HepG2 (cell line): ENCODE results near the gene CSNK2B. TPM values are rescaled to one million over a fixed set of nuclear protein-coding genes. Genes with fewer than 3 reads are reported as not detected.

Source experiments
- ATAD3A ChIP-seq: sonication (generic); formaldehyde crosslinking; IDR thresholded peaks from 2 replicates; pipeline ENCODE4 v1.4.0; 2020; ENCODE audit warnings: missing genetic modification reagents
- BCL3 ChIP-seq: sonication (generic); formaldehyde crosslinking; IDR thresholded peaks from 2 replicates; pipeline ENCODE4 v1.5.1; 2020; ENCODE audit warnings: mild to moderate bottlenecking, missing genetic modification reagents, moderate library complexity
- HIVEP1 ChIP-seq: sonication (generic); formaldehyde crosslinking; IDR thresholded peaks from 2 replicates; pipeline ENCODE4 v1.4.0; 2020; ENCODE audit warnings: mild to moderate bottlenecking, missing genetic modification reagents
- IKZF4 ChIP-seq: sonication (generic); formaldehyde crosslinking; IDR thresholded peaks from 2 replicates; pipeline ENCODE4 v1.5.1; 2020; ENCODE audit warnings: borderline replicate concordance, mild to moderate bottlenecking, low read depth, missing genetic modification reagents; ENCODE audit errors: not compliant biosample characterization
- IKZF5 ChIP-seq: IDR thresholded peaks from 2 replicates; pipeline ENCODE4 v1.6.1; 2018; ENCODE audit warnings: missing genetic modification reagents, mild to moderate bottlenecking, missing compliant biosample characterization
- MLX ChIP-seq: IDR thresholded peaks from 2 replicates; pipeline ENCODE4 v1.6.1; 2016
- MYNN ChIP-seq: sonication (generic); formaldehyde crosslinking; IDR thresholded peaks from 2 replicates; pipeline ENCODE4 v1.4.0; 2020; ENCODE audit warnings: mild to moderate bottlenecking, low read depth, missing genetic modification reagents
- MYPOP ChIP-seq: sonication (generic); formaldehyde crosslinking; IDR thresholded peaks from 2 replicates; pipeline ENCODE4 v1.8.1; 2023; ENCODE audit warnings: mild to moderate bottlenecking, moderate library complexity, missing genetic modification reagents
- NR3C1 ChIP-seq: sonication (generic); formaldehyde crosslinking; IDR thresholded peaks from 2 replicates; pipeline ENCODE4 v1.4.0; 2020; ENCODE audit warnings: missing genetic modification reagents
- RBFOX2 ChIP-seq: fragments of 200-400 bp; formaldehyde crosslinking; IDR thresholded peaks from 2 replicates; pipeline ENCODE4 v1.6.1; 2017; ENCODE audit warnings: low read depth, mild to moderate bottlenecking, low read length
- TRIM22 ChIP-seq: fragments of 450-650 bp; IDR thresholded peaks from 2 replicates; pipeline ENCODE4 v1.6.1; 2017
- XRCC5 ChIP-seq: fragments of 200-400 bp; formaldehyde crosslinking; optimal IDR thresholded peaks from 2 replicates; pipeline ENCODE3; 2017; ENCODE audit warnings: mild to moderate bottlenecking, low read length
- ZBTB4 ChIP-seq: sonication (generic); formaldehyde crosslinking; IDR thresholded peaks from 2 replicates; pipeline ENCODE4 v1.4.0; 2020; ENCODE audit warnings: missing genetic modification reagents, mild to moderate bottlenecking, borderline replicate concordance
- ZFP1 ChIP-seq: IDR thresholded peaks from 2 replicates; pipeline ENCODE4 v1.6.1; 2016
- ZNF350 ChIP-seq: sonication (generic); formaldehyde crosslinking; IDR thresholded peaks from 2 replicates; pipeline ENCODE4 v1.4.0; 2020; ENCODE audit warnings: mild to moderate bottlenecking, low read depth, missing genetic modification reagents, borderline replicate concordance
- ZNF501 ChIP-seq: sonication (generic); formaldehyde crosslinking; IDR thresholded peaks from 2 replicates; pipeline ENCODE4 v1.5.1; 2020; ENCODE audit warnings: mild to moderate bottlenecking, moderate library complexity, missing genetic modification reagents
- ZNF547 ChIP-seq: sonication (generic); formaldehyde crosslinking; IDR thresholded peaks from 2 replicates; pipeline ENCODE4 v1.5.1; 2020; ENCODE audit warnings: mild to moderate bottlenecking, missing genetic modification reagents
- ZNF766 ChIP-seq: sonication (generic); formaldehyde crosslinking; IDR thresholded peaks from 2 replicates; pipeline ENCODE4 v1.5.0; 2020; ENCODE audit warnings: missing genetic modification reagents, borderline replicate concordance
- ZNF788 ChIP-seq: sonication (generic); formaldehyde crosslinking; IDR thresholded peaks from 2 replicates; pipeline ENCODE4 v1.5.0; 2020; ENCODE audit warnings: mild to moderate bottlenecking, missing genetic modification reagents, borderline replicate concordance
- ZNF790 ChIP-seq: sonication (generic); formaldehyde crosslinking; IDR thresholded peaks from 2 replicates; pipeline ENCODE4 v1.8.0; 2022; ENCODE audit warnings: missing genetic modification reagents, mild to moderate bottlenecking, borderline replicate concordance
- polyA plus RNA-seq, 8 experiments: library from polyadenylated mRNA; depleted of rRNA in 3 of 8; stranded (reverse) in 7 of 8; unstranded in 1 of 8; fragments of >200 nt; fragmentation: Illumina TruSeq in 4 of 8; extraction: Trizol in 4 of 8; gene quantifications; 2 replicates each; pipeline versions ENCODE4 v1.2.1 to v1.2.3, GENCODE V29; 2011 to 2016; ENCODE audit warnings: low read depth in 4 of 8, missing spikeins in 1 of 8, mixed read lengths in 1 of 8; ENCODE audit not compliant: insufficient read depth in 1 of 8
- total RNA-seq, 5 experiments: library from RNA; depleted of rRNA; stranded (reverse); fragments of >200 nt; fragmentation: Illumina TruSeq; extraction: Trizol; gene quantifications; 2 replicates each; pipeline ENCODE4 v1.2.3, GENCODE V29; 2016; ENCODE audit warnings: low read depth in 1 of 5

Gene CSNK2B
- total and polyA plus RNA-seq, 2 of the 13 experiments (the other 11 are each of a cell fraction or from before 2014, with no cell fraction given) = 111 to 296 TPM

GRCh38 chr6:31655349-31656237 is 10.3 kb upstream of the CSNK2B start, which contains the start of gene APOM (continued):
- no peak for TF ChIP-seq ATAD3A (CRISPR knock-in tag)
- peak; percentile 80 for TF ChIP-seq XRCC5
- TF ChIP-seq MYNN (CRISPR knock-in tag) = 0 out of 2 replicates have a peak, but pooled peaks have one; percentile 26
- no peak for TF ChIP-seq NR3C1 (CRISPR knock-in tag)
- peak; percentile 90; the same call in 1 of the 2 replicates for TF ChIP-seq ZFP1 (CRISPR knock-in tag)
- peak; percentile 86 for TF ChIP-seq ZNF547 (CRISPR knock-in tag)
- TF ChIP-seq HIVEP1 (CRISPR knock-in tag) = peak; percentile 93
- TF ChIP-seq MYPOP (CRISPR knock-in tag) = peak; percentile 96
- TF ChIP-seq IKZF4 (CRISPR knock-in tag) = peak; percentile 94
- TF ChIP-seq ZNF788 = peak; percentile 96; the same call in 1 of the 2 replicates
- no peak for TF ChIP-seq ZBTB4 (CRISPR knock-in tag)
- peak; percentile 98 for TF ChIP-seq IKZF5 (CRISPR knock-in tag)
- peak; percentile 85; the same call in 1 of the 2 replicates for TF ChIP-seq BCL3 (CRISPR knock-in tag)
- TF ChIP-seq ZNF501 (CRISPR knock-in tag) = peak; percentile 88
- peak; percentile 95 for TF ChIP-seq ZNF766 (CRISPR knock-in tag)
- TF ChIP-seq MLX (CRISPR knock-in tag) = peak; percentile 92
- TF ChIP-seq ZNF350 = peak; percentile 78
- peak; percentile 81; the same call in 1 of the 2 replicates for TF ChIP-seq ZNF790
- no peak for TF ChIP-seq TRIM22
- TF ChIP-seq RBFOX2 = peak; percentile 81
